GM12892 (cell line): Measurements from ENCODE around the gene MAML3.

Experiments
- POLR2A ChIP-seq: IDR thresholded peaks from 2 replicates; pipeline ENCODE4 v1.6.1; 2011; ENCODE audit warnings: low read depth, low read length, control low read depth
- POLR2AphosphoS5 ChIP-seq: IDR thresholded peaks from 2 replicates; pipeline ENCODE4 v1.6.1; 2011; ENCODE audit warnings: low read depth, low read length, control low read depth

DNA sequence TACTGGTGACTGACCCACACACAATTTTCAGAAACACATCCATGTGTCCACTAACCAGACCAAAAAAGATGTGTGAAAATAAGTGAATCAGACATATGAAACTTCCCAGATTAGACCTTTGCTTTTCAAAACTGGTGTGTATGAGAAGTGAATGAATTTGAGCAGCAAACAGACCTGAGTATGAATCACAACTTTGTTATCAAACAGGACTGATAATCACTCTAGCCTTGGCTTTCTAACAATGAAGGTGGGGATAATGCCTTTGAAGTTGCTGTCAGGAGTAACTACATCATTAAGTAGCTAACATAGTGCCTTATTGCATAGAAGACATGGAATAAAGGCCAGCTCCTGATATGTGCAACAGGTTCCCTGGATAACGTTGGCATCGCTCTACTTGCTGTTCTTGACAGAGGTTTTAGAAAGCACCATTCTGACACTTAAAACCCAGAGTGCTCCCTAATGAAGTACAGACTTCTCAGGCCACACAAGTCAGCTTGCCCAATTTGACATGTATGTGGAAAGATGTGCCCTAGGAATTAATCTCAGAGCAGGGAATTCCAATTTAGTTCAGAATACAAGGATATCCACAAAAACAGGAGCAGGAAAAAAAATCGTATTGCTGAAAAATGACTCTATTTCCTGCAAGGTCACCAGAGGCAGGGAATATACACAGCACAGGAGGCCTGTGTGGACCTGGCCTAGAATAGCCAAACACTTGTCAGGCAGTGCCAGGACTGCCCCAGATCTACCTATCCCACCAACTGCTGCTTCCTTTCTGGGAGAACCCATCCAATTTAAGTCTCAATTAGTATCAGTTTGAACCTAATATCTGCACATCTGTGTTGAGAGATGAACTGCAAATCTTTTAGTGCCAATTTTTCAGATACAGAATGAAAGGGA is 87.7 kb downstream of the MAML3 start:
- TF ChIP-seq POLR2A: no peak
- TF ChIP-seq POLR2AphosphoS5: no peak
